ENCODE results near the gene PRDM11.
A peak's percentile ranks its signal among the peaks of the same experiment; 100 is the strongest.
"Not testable (repeated sequence)": the region's sequence is repeated elsewhere in the genome, so short reads cannot be mapped to it uniquely, and the experiment has no call there.

Gene PRDM11

DNA sequence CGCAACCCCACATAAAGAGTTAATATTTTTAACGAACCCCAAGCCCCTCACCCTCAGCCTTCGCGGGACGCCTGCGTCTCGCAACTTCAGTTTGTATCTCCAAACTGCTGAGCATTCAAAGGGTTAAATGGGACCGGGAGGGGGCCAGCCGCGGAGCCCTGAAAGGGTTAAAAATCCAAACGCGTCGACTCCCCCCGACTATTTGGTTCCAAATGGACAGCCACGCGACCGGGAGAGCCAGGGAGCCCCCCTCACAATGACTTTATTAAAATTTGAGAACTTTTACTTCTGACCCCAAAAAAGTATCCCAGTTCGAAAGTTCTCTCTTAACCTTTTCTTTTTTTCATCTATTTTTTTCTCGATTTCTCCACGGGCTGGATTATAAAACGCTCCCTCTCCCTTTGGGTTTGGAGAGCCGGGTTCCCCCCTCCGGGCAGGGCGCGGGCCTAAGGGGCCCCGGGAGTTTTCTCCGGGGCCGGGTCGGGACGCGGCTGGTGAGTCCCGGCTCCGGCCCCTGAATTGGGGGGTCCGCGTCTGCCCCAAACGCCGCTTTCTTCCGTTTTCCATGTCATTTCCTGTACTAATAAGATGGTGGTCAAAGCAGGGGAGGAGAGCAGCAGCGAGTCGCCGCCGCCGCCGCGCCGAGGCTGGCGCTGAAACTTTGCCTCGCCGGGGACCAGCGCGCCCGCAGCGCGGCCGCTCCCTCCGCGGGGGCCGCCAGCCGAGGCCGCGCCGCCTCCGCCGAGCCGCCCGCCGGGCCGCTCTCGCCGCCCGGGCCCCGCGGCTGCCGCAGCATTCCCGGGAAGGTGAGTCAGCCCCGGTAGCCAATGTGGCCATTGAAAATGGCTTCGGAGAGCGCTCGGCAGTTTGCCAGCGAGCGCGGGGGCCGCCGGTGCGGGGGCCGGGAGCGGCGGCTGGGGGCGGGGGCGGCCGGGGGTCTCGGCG lies at the start of gene PRDM11:
TSS of gene PRDM11 (plus strand) at position 568 of the 945 bp plus-strand sequence. CDS start 35,128 bp downstream, outside the sequence.
- DNase-seq (ENCODE audit: low spot score), result peak; percentile 42

DNA sequence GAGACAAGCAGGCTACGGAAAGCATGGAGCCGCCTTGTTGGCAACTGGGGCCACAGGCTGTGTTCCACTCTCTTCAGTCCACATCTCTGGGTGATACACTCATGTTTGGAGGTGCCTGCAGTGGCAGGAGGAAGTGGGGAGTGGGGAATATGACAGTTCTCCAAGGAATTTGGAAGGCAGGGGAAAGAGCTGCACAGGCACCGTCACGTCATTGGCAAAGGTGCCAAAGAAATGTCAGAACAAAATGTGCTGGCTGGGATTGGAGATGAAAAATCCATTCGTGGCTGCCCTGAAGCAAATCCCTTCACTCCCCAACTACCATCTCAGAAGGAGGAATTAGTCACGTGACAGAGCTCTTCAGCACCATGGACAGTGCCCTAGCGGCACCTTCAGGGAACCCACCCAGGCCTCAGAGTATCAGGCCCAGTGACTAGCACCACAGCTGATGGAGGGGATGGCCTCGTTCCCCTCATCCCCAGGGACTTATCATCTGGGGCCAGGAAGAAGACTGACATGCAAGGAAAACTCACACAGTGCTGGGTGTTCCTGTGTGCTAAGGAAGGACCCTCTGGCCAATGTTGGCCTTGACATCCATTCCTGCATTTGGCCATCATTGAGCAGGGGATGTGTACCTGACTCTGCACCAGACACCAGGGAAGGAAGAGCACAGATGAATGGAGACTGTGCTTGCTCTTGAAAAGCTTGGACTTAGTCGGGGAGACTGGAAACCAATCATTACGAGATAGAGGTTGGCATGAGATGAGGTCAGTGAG lies 48.5 kb upstream of the PRDM11 start:
- no peak for DNase-seq (ENCODE audit: low spot score)

DNA sequence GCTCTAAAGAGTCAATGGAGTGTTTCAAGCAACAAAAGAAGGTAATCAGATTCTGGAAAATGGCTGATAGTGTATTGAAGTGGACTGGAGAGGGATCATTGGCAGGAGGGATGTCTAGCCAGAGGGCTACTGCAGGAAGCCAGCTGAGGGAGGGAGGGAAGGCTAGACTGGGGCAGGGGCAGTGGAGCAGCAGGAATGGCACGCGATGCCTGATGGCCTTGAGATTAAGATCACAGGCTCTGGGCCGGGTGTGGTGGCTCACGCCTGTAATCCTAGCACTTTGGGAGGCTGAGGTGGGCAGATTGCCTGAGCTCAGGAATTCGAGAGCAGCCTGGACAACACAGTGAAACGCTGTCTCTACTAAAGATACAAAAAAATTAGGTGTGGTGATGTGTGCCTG lies 47.5 kb upstream of the PRDM11 start:
- no peak for DNase-seq (ENCODE audit: low spot score)

DNA sequence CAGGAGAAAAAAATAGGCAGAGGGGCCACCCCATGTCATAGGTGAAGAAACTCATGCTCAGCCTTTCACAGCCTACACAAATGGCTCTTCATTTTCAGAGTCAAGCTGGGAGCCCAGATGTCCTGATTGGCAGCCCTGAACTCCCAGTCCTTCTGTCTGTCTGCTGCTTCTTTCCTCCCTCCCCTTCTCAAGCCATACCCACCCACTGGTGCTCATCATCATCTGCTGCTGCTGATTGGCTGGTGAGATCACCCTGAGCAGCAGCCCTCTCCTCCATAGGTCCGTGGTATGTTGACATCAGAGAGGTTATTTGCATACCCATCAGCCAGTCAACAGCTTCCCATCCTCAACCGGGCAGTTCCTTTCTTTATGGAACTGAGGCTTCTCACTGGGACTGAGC lies 46.1 kb upstream of the PRDM11 start:
- DNase-seq (ENCODE audit: low spot score), result no peak

DNA sequence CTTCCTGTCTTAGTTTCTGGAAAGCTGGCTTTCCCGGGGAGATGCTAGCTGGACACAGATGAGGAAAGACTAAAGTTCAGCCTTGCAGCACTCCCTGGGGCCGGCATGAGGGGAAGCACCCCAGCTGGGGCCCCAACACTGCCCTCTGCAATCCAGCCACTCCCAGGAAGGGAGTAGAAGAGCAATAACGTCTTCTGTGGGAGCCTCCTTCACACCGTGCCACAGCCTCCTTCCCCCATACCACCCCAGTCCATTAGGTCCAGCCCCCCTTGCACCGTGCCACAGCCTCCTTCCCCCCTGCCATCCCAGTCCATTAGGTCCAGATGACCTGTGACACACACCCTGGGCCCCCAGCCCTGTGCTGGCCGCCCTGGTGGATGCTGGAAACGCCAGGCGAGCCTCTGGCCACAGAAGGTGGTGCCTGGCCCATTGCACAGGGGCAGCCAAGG lies 44.1 kb upstream of the PRDM11 start:
- no peak for DNase-seq (ENCODE audit: low spot score)

DNA sequence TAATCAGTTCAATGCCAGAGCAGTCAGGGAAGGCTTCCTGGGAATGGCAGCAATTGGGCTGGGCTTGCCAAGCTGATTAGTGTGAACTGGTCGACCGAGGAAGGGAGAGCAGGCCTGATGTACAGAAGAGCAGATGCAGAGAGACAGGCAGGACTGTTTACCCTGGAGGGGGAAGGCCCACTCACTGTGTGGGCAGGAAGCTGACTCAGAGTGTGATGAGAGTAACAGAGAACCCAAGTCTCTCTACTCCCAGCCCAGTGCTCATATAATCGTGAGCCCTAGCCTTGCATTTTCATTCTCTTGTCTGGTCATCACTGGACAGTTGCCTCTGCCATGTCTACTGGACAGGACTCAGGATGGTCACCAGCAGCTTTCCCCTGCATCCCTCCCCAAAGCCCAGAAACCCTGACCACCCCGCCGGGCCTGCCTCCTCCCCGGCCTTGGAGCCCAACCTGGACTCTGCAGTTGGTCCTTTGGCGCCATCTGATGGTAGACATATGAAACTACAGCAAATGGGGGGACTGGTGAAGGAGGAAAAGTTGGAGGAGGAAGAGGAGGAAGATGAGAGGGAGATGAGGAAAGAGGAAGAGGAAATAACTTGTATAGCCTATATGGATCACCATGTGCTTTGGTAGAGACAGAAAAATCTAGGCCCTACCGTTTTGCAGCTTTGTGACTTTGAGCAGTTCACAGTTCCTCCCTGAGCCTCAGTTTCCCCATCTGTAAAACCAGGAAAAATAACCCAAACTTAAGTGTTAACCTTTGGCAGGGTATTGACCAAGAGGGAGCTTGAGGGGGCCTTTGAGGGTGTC lies 43.4 kb upstream of the PRDM11 start:
- no peak for DNase-seq (ENCODE audit: low spot score)

DNA sequence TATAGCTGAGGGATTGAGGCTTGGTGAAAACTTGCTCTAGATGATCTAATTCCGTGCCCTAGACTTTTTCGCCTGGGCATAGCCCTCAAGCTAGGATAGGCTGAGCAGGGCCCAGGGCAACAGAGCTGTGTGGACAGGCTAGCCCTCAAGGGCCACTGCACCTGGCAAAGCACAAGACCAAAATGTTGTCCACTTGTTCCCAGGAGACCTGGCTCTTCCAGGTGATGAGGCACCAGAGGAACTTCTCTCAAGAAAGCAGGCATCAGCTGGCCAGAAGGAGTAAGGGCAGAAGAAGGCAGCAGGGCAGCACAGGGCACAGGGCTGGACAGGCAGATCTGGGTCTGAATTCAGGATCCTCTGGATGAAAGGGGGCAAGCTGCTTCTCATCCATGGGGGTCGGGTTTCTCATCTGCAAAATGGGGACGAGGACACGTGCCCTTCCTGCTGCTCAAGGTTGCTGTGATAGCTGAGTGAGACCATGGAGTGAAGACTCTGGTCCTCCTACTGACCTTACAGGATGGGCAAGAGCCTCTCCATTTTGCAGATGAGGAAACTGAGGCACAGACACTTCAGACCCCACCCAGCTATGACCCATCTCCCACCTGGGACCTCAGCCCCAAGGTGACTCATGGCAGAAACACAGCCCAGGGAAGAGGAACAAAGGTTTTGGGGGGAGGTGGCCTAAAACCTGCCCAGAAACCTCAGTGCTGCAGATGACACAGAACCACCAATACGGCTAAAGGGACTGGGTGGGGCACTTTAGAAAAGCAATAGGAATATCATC lies 42.2 kb upstream of the PRDM11 start:
- no peak for DNase-seq (ENCODE audit: low spot score)

DNA sequence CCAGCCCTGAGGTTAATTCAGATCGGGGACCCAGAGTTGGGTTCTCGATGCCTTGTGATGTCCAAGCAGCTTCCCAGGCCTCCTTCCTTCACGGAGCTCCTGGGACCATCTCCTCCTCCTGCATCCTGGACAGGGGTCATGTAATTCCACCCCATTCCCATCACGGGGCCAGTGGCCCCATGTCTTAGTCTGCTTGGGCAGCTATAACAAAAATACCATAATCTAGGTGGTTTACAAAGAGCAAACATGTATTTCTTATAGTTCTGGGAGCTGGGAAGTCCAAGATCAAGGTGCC lies 41.7 kb upstream of the PRDM11 start:
- no peak for DNase-seq (ENCODE audit: low spot score)

DNA sequence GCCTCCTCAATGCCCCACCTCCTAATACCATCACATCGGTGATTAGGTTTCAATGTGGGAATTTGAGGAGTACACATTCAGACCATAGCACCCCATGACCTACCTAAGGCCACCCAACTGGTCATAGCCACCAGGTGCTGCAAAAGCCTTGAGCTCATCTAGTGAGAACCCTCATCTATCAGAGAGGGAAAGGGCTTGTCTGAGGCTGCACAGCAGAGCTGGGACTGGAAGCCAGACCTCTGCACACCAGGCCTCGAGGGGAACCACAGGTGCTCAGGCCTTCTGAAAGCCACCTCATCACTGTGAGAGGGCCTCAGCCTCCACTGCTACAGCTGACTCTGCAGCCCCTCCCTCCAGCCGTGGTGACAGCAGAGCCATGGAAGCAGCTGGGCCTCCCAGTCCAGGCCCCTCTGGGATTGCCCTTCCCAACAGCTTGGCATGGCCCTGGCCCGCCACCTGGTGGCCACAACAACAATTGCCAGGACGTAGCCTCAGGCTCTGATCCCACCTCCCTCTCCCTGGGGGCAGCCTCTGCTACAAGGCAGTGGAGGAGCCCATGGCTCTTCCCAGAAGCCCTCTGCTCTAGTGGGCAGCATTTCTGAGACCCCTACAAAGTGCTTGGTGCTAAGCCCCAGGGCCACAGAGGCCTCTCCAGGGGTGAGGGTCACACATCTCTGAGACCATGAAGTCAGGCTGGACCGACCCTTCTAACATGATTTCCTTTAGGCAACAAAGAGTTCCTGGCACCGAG lies 41.0 kb upstream of the PRDM11 start:
- peak; percentile 68 for DNase-seq (ENCODE audit: low spot score)

DNA sequence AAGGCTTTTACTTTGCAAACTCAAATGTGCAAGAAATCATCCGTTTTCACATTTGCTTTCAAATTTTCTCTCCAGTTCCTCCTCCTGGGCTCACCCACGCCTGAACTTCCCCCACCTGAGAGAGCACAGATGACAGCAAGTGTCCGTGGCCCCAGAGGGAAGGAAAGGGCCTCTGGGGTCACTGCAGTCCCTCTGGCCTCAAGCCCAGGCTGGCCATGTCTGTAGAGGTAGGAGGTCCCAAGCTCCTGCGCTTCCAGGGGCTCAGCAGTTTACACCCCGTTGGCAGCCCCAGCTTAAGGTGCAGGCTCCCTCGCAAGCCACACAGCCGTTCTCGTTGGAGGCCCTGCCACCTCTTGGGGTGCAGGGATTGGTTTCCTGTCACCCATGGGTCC lies 40.5 kb upstream of the PRDM11 start:
- DNase-seq (ENCODE audit: low spot score), result no peak

DNA sequence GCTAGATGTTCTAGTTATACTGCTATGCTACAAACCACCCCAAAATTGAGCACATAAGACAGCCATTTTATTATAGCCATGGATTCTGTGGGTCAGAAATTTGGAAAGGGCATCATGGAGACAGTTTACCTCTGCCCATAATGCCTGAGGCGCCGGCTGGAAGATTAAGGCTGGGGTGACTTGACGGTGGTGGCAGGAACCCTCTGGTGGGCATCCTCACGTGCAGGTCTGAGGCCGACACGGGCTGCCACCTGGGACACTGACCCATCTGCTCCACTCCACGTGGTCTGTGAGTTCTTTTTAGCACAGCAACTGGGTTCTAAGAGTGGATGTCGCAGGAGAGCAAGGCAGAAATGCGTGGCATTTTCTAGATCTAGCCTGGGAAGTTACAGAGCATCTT lies 40.0 kb upstream of the PRDM11 start:
- DNase-seq (ENCODE audit: low spot score), result no peak

DNA sequence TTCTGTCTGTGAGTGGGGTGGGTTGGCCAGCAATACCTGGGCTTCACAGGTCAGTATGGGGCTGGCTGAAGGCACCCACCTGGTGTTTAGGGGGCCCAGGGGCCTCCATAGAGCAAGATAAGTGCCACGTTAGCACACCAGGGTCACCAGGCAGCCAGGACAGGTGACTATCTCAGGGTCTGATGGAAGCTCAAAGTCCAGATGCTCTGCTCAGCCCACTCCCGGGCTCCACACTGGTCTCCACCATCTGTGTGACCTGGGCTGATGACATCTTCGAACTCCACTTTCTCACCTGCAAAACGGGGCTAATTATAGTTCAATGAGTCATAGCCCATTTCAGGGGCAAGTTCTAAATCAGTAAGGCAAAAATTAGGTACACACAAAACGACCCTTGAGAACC lies 39.4 kb upstream of the PRDM11 start:
- DNase-seq (ENCODE audit: low spot score), result no peak

DNA sequence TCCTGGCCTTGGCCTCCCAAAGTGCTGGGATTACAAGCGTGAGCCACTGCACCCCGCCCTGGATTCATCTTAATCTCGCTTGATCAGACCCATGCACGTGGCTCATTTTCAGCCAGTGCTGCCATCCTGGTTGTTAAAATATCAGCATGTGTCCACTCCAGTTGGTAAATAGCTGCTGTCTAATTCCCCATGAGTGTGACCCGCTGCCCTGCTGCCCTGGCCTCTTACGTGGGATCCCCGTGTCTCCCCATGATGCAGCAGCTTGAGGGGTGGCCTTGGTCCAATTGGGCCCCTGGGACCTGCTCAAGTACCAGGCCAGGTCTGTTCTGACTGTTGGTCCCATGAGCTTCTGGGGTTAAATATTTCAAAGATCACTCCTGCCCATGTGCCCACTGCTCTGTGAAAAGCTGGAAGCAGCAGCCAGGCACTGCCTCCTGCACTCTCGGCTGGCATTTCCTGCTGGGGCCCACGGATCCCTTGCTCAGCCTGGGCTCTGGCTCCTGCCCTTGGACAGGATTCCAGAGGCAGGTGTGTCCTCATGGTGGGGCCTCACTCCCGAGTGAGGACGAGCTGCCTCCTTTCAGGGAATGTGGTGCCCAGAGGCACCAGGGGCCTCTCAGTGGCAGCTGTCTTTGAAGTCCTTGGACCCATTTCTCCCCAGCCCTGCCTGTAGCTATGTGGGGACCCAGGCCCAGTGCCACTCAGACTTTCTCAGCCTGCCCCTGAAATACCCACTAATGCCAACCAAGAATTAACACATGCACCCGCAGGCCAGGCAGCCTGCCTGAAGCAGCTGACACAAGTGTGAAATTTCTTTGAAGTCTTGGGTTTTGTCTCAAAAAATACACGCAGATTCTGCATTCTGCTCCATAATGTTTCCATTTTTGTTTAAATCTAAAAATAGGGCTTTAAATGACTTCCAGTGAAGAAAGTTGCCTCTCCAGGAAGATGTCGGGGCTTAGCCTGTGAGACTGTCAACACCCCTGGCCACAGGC lies 38.1 kb upstream of the PRDM11 start:
- no peak for DNase-seq (ENCODE audit: low spot score)

DNA sequence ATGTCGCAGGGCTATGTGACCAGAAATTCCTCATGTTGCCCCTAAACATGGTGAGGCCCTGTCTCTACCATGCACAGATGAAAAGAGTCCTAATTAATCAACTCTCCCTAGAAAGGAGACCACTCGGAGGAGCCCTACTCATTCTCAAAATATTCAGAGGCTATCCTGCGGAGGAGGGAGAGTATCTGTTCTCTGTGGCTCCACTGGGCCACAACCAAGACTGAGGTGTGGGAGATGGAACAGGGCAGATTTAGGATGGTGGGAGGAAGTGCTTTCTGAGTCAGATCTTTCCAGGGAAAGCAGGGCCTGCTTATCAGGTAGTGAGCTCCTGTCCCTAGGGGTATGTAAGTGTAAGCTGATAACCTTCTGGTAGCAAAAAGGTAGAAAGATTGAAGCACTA lies 37.0 kb upstream of the PRDM11 start:
- no peak for DNase-seq (ENCODE audit: low spot score)

DNA sequence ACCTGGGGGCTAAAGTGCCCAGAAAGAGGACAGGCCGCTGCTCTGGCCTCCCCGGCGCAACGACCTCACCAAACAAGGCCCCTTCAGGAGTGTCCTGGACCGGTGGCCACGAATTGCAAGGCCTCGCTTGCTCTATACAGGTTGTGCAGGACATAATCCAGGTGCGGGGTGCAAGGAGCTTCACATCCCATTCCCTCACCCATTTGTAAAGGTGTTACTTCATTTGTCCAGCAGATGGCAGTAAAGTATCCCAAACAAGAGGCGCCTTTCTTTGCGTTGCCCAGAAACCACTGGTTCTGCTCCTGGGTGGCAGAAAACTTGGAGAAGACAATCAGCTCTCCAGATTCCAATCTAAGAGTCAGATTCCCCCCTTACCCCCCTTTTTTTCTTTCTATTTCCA lies 35.9 kb upstream of the PRDM11 start:
- peak; percentile 72 for DNase-seq (ENCODE audit: low spot score)

DNA sequence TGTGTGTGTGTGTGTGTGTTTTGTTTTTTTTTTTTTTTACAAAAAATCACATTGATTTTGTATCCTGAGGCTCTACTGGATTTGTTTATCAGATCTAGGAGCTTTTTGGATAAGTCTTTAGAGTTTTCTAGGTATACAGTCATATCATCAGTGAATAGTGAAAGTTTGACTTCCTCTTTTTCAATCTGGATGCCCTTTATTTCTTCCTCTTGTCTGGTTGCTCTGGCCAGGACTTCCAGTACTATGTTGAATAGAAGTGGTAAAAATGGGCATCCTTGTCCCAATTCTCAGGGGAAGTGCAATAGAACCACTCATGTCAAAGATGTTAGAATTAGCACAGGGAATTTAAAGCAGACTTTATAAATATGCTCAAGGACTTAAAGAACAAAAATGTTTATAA lies 32.6 kb upstream of the PRDM11 start:
- no peak for DNase-seq (ENCODE audit: low spot score)

DNA sequence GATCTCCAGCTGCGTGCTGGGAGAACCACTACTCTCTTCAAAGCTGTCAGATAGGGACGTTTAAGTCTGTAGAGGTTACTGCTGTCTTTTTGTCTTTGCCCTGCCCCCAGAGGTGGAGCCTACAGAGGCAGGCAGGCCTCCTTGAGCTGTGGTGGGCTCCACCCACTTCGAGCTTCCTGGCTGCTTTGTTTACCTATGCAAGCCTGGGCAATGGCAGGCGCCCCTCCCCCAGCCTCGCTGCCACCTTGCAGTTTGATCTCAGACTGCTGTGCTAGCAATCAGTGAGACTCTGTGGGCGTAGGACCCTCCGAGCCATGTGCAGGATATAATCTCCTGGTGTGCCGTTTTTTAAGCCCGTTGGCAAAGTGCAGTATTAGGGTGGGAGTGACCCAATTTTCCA lies 18.6 kb upstream of the PRDM11 start:
- not testable (repeated sequence) for DNase-seq (ENCODE audit: low spot score)

DNA sequence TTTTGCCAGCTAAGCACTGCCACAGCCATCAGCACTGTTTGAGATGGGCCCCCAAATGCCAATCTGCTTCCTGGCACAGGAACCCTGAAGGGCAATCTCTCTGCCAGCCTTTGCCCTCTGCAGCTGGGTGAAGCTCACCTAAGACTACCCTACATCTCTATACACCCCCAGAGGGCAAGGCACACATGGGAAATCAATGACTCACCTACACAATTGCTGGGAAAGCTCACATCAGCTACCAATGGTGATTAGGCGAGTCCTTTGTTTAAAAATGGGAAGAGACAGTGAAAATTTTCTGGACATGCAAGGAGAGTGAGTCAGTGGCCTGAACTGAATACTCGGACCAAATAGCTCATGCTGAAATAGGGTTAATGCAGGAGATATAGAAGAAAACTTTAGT lies 12.6 kb upstream of the PRDM11 start:
- DNase-seq (ENCODE audit: low spot score), result no peak

DNA sequence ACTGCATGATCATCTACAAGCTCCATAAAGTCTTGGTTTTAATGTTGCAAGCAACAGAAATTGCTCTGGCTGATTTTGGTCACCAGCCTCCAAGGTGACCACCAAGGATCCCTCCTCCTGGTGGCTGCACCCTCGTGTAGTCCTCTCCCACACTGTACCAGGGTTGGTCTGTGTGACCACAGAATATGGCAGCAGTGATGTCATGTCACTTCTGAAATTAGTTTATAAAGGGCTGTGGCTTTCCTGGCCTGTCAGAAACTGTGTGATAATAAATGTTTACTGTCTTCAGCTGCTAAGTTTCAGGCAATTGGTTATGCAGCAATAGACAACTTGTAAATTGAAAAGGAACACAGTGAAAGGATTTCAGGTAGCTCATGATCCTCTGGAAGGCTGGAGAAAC lies 5.3 kb upstream of the PRDM11 start:
- DNase-seq (ENCODE audit: low spot score), result no peak

DNA sequence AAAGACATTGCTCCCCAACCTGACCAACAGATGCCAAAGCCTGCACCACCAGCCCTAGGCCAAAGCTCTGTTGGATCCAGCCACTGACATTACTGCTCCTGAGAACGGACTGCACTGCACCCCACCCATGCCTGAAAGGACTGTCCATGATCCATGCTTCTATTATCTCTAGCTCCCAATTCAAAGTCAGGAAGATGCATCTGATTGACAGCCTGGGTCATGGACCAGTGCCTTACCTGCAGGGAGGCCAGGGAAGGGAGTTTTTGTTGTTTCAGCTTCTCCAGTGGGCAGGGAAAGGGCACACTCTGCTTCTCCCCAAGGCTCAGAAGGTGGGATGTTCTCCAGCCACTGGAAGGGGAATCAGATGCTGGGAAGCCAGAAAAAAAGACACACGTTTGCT lies 4.8 kb upstream of the PRDM11 start:
- DNase-seq (ENCODE audit: low spot score), result no peak

All from globus pallidus (tissue), 1 donor.